NCI-H1694 treated with DMSO at 0.1 percent for 48 hours (cell line): Measurements from ENCODE around the gene MT1B.

Source experiments
- DNase-seq: peaks from one replicate; lab custom pipeline; 2025; lab: John Stamatoyannopoulos, UW

The MT1B gene

GRCh38 chr16:56684926-56685590 is 33.4 kb downstream of the MT1B start:
- no peak for DNase-seq

DNA sequence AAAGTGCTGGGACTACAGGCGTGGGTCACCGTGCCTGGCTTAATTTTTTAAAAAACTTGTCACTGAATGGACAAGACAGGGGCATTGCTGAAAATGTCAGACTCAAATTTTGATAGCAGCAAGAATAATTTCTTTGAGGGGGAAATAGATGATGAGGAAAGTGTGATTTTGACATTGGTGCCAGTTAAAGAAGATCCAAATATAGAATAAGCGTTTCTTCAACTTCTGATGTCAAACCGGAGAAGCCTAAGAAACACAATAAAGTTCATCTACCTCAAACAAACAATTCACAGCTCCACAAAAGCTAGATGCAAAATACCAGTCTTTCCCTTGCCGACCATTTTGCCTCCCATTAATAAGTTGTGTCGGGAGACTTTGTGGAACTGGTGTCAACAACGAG is 35.1 kb downstream of the MT1B start:
- DNase-seq: no peak

DNA sequence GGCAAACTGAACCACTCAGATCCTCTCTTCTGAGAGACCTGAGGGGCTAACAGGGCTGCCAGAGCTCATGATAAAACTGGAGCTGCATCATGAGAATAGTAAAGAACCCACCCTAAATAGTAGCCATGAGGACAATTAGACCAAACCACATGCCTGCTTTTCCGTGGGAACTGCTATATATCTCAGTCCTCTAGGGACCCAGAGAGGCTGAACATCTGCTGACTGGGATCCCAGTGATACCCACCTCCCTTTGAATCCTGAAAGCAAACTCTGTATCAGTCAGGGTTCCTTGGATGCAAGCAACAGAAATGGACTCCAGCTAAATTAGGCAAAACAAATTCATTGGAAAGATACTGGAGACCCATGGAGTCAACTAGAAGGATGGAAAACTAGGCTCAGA is 37.1 kb downstream of the MT1B start:
- DNase-seq: no peak

DNA sequence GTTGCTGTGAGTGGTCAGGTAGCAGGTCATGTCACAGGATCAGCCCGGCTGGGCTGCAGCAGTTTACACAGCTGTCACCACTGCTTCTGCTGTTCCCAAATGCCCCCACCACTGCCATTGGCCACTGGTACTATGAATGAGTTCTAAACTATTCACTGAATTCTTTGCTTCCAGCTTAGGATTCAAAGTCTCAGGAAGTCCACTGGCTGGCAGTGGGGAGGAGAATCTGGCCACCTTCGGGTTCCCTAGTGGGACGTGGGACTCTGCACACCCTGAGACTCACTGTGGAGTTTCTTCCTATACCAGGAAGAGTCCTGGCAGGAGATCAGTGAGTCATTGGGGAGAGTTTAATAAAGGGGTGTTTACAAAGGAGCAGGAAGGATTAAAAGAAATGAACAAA is 37.5 kb downstream of the MT1B start:
- no peak for DNase-seq

DNA sequence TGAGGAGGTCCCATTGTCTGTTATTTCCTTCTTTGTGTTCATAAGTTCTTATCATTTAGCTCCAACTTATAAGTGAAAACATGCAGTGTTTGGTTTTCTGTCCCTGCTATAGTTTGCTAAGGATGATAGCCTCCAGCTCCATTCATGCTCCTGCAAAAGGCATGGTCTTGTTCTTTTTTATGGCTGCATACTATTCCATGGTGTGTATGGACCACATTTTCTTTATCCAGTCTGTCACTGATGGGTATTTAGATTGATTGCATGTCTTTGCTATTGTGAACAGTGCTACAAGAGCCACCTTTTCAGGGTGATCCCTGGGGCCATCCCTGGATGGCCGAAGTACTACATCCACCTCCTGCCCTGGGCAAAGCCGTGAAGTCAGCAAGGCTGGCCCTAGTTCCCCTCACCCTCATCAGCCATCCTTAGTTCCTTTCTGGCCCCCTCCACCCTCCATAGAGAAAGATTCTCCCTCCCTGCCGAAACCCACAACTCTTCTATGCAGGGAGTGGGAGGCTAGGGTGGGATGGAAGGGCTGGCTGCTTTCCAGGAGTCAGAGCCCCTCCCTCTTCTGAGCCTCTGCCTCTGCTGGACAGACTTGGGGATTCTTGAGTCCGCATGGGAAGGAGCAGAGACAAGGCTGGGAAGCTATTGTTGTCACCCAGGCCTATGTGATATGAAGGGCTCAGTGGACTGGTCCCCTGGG is 38.9 kb downstream of the MT1B start:
- DNase-seq: no peak

GRCh38 chr16:56691885-56692284 is 40.2 kb downstream of the MT1B start:
- no peak for DNase-seq

DNA sequence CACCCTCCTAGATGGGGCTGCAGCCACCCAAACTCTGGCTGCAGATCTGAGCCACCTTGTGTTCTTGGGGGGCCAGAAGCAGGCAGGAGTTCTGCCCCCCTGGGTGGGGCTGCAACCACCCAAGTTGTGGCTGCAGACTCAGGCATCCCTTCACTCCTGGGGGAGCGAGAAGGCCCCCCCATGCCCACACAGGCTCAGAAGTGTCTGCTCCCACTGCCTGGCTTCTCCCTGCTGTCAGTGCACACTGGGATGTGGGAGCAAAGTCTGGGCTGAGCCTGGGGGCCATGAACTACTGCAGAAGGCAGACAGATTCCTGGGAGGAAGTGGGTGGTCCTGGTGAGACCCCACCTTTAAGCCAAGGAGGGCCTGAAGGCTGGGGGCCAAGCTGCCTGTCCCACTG is 43.6 kb downstream of the MT1B start:
- DNase-seq: no peak

- no peak for DNase-seq
Observed at GRCh38 chr16:56697456-56698155, 45.9 kb downstream of the MT1B start.

DNA sequence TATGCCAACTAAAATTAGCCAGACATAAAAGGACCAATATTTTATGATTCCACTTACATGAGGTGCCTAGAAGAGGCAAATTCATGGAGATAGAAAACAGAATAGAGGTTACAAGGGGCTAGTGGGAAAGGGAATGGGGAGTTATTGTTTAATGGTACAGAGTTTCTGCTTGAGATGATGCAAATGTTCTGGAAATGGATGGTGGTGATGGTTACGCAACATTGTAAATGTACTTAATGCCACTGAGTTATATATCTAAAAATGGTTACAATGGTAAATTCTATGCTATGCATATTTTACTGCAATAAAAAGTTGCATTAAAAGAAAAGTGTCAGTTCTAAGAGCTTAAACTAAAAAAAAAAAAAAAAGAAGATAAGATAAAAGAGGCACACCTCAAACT is 48.5 kb downstream of the MT1B start:
- no peak for DNase-seq

- no peak for DNase-seq
Observed at GRCh38 chr16:56700631-56701030, 48.9 kb downstream of the MT1B start.

GRCh38 chr16:56701534-56701933 is 49.8 kb downstream of the MT1B start:
- DNase-seq: no peak
